OCI-M1 (cell line): Measurements from ENCODE around the gene HEBP1.
"Not testable (repeated sequence)": the region's sequence is repeated elsewhere in the genome, so short reads cannot be mapped to it uniquely, and the experiment has no call there.

Source experiments
- DNase-seq: peaks from one replicate; lab custom pipeline; 2025; lab: John Stamatoyannopoulos, UW

HEBP1 gene

GRCh38 chr12:12999959-13000615 lies at the start of gene HEBP1:
TSS of gene HEBP1 (minus strand) at chr12:13000265. CDS start at chr12:13000114, 151 bp downstream.
- peak; percentile 92 for DNase-seq

- DNase-seq = no peak
Observed at GRCh38 chr12:13049816-13050215, 49.8 kb upstream of the HEBP1 start.

- DNase-seq = no peak
Observed at GRCh38 chr12:13046964-13047363, 46.9 kb upstream of the HEBP1 start.

GRCh38 chr12:13045816-13046215 lies 45.8 kb upstream of the HEBP1 start:
- DNase-seq = no peak

GRCh38 chr12:13044906-13045299 lies 44.8 kb upstream of the HEBP1 start:
- no peak for DNase-seq

GRCh38 chr12:13044002-13044905 lies 44.2 kb upstream of the HEBP1 start, which contains the start of gene FAM234B:
TSS of gene FAM234B (plus strand) at chr12:13044381. CDS start at chr12:13044404, 23 bp downstream.
- peak; percentile 76 for DNase-seq

- DNase-seq = no peak
Observed at GRCh38 chr12:13042666-13043230, 42.7 kb upstream of the HEBP1 start.

GRCh38 chr12:13041224-13041623 lies 41.2 kb upstream of the HEBP1 start:
- no peak for DNase-seq

GRCh38 chr12:13039328-13039956 lies 39.4 kb upstream of the HEBP1 start:
- no peak for DNase-seq

GRCh38 chr12:13038491-13039161 lies 38.6 kb upstream of the HEBP1 start:
- no peak for DNase-seq

- no peak for DNase-seq
Observed at GRCh38 chr12:13036881-13037280, 36.8 kb upstream of the HEBP1 start.

- not testable (repeated sequence) for DNase-seq
Observed at GRCh38 chr12:13035335-13035734, 35.3 kb upstream of the HEBP1 start.

- no peak for DNase-seq
Observed at GRCh38 chr12:13033476-13033875, 33.4 kb upstream of the HEBP1 start.

- DNase-seq = no peak
Observed at GRCh38 chr12:13032164-13032563, 32.1 kb upstream of the HEBP1 start.

GRCh38 chr12:13030541-13031291 lies 30.7 kb upstream of the HEBP1 start:
- no peak for DNase-seq

- peak; percentile 57 for DNase-seq
Observed at GRCh38 chr12:13028825-13029570, 28.9 kb upstream of the HEBP1 start.

- no peak for DNase-seq
Observed at GRCh38 chr12:13027508-13027907, 27.4 kb upstream of the HEBP1 start.

GRCh38 chr12:13027032-13027431 lies 27.0 kb upstream of the HEBP1 start:
- peak; percentile 86 for DNase-seq

GRCh38 chr12:13026286-13026685 lies 26.2 kb upstream of the HEBP1 start:
- no peak for DNase-seq

- DNase-seq = no peak
Observed at GRCh38 chr12:13024531-13024916, 24.5 kb upstream of the HEBP1 start.
